HepG2 (cell line): ENCODE measurements around the gene RPL5.

Experiments
- AGO2 ChIP-seq: fragments of 200-400 bp; formaldehyde crosslinking; optimal IDR thresholded peaks from 2 replicates; pipeline ENCODE3; 2017; ENCODE audit warnings: mild to moderate bottlenecking, low read depth, low read length, moderate library complexity
- AKNA ChIP-seq: sonication (generic); formaldehyde crosslinking; IDR thresholded peaks from 2 replicates; pipeline ENCODE4 v1.4.0; 2020; ENCODE audit warnings: missing genetic modification reagents, borderline replicate concordance
- CTCF ChIP-seq: sonication (generic); formaldehyde crosslinking; IDR thresholded peaks from 2 replicates; pipeline ENCODE4 v1.5.0; 2020; ENCODE audit warnings: mild to moderate bottlenecking, missing genetic modification reagents, moderate library complexity
- KIAA2018 ChIP-seq: sonication (generic); formaldehyde crosslinking; IDR thresholded peaks from 2 replicates; pipeline ENCODE4 v1.5.0; 2020; ENCODE audit warnings: mild to moderate bottlenecking, missing genetic modification reagents, borderline replicate concordance
- KLF15 ChIP-seq: sonication (generic); formaldehyde crosslinking; IDR thresholded peaks from 2 replicates; pipeline ENCODE4 v1.8.1; 2023; ENCODE audit warnings: borderline replicate concordance, mild to moderate bottlenecking, inconsistent platforms, missing genetic modification reagents, mixed read lengths
- NCOR1 ChIP-seq: fragments of 200-600 bp; sonication (generic); IDR thresholded peaks from 2 replicates; pipeline ENCODE4 v1.7.0; 2017; ENCODE audit warnings: antibody characterized with exemption, low read length, borderline replicate concordance
- PRDM15 ChIP-seq: sonication (generic); formaldehyde crosslinking; IDR thresholded peaks from 2 replicates; pipeline ENCODE4 v1.4.0; 2020; ENCODE audit warnings: missing genetic modification reagents
- ZFP36L2 ChIP-seq: sonication (generic); formaldehyde crosslinking; IDR thresholded peaks from 2 replicates; pipeline ENCODE4 v1.4.0; 2020; ENCODE audit warnings: missing genetic modification reagents
- ZNF30 ChIP-seq: sonication (generic); formaldehyde crosslinking; IDR thresholded peaks from 2 replicates; pipeline ENCODE4 v1.5.0; 2020; ENCODE audit warnings: mild to moderate bottlenecking, missing genetic modification reagents
- ZNF335 ChIP-seq: sonication (generic); formaldehyde crosslinking; IDR thresholded peaks from 2 replicates; pipeline ENCODE4 v1.4.0; 2020; ENCODE audit warnings: missing genetic modification reagents
- ZNF660 ChIP-seq: sonication (generic); formaldehyde crosslinking; IDR thresholded peaks from 2 replicates; pipeline ENCODE4 v1.5.1; 2020; ENCODE audit warnings: mild to moderate bottlenecking, low read depth, missing genetic modification reagents, borderline replicate concordance
- TF ChIP-seq, protein P1 (sequence below): sonication (generic); formaldehyde crosslinking; IDR thresholded peaks from 2 replicates; pipeline ENCODE4 v1.4.0; 2020; ENCODE audit warnings: mild to moderate bottlenecking, missing genetic modification reagents

DNA sequence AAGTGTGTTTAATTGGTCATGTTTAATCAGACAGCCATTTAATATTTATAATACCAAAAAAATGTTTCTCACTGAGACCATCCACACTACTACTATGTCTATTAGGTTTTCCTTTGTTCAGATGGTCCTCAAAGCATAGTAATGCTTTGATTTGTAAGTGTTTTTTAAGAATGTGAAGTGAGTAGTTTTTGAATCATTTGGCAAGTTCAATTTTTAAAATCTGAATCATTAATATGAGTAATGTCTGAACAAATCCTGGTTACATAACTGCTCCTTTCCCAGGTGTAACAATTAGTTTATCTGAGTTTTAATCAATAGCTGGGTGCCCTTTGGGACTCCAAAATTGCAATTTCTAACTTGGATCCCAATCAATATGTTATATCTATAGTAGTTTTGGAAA, 23.5 kb upstream of the RPL5 start:
- TF ChIP-seq CTCF (CRISPR knock-in tag) = no peak
- no peak for TF ChIP-seq ZNF335 (CRISPR knock-in tag)
- no peak for TF ChIP-seq AGO2
- TF ChIP-seq ZNF660 (CRISPR knock-in tag) = no peak
- TF ChIP-seq AKNA (CRISPR knock-in tag) = no peak
- TF ChIP-seq ZNF30 = no peak
- no peak for TF ChIP-seq PRDM15
- TF ChIP-seq KLF15 = no peak
- TF ChIP-seq KIAA2018 (CRISPR knock-in tag) = no peak
- no peak for TF ChIP-seq ZFP36L2 (CRISPR knock-in tag)
- TF ChIP-seq NCOR1 = no peak
- TF ChIP-seq, protein P1, sequence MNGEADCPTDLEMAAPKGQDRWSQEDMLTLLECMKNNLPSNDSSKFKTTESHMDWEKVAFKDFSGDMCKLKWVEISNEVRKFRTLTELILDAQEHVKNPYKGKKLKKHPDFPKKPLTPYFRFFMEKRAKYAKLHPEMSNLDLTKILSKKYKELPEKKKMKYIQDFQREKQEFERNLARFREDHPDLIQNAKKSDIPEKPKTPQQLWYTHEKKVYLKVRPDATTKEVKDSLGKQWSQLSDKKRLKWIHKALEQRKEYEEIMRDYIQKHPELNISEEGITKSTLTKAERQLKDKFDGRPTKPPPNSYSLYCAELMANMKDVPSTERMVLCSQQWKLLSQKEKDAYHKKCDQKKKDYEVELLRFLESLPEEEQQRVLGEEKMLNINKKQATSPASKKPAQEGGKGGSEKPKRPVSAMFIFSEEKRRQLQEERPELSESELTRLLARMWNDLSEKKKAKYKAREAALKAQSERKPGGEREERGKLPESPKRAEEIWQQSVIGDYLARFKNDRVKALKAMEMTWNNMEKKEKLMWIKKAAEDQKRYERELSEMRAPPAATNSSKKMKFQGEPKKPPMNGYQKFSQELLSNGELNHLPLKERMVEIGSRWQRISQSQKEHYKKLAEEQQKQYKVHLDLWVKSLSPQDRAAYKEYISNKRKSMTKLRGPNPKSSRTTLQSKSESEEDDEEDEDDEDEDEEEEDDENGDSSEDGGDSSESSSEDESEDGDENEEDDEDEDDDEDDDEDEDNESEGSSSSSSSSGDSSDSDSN = no peak
